ENCODE measurements around the gene LEMD3. TPM values are rescaled to one million over a fixed set of nuclear protein-coding genes. Genes with fewer than 3 reads are reported as not detected.

Gene LEMD3
- total and polyA plus RNA-seq, 2 experiments from 2014 or later: 17.3 to 82.1 TPM

- no peaks in the 10 kb centered on the region for H3K9me3 ChIP-seq (ENCODE audit: low read depth)
- H3K27ac ChIP-seq: no peak overlapping the region
- no peak for DNase-seq (ENCODE audit: low read depth in 1 of 2, low spot score in 1 of 2)
- H3K4me3 ChIP-seq: no peak overlapping the region
- no peaks in the 10 kb centered on the region for H3K36me3 ChIP-seq
- no peak for TF ChIP-seq CTCF (IDR thresholded peaks at IDR 0.05; ENCODE audit: low read depth, low read length)
- H3K4me1 ChIP-seq (ENCODE audit: low read depth): peaks cover 5% of the 10 kb centered on the region
- H3K27me3 ChIP-seq: no peaks in the 10 kb centered on the region
Observed at GRCh38 chr12:65208964-65209654, 39.7 kb downstream of the LEMD3 start.

GRCh38 chr12:65209655-65210043 lies 40.3 kb downstream of the LEMD3 start:
- Histone ChIP-seq H3K27me3 (no peaks in the 10 kb centered on the region), H3K36me3 (no peaks in the 10 kb centered on the region), H3K4me1 (ENCODE audit: low read depth) (peaks cover 5% of the 10 kb centered on the region), H3K4me3 (no peak overlapping the region), H3K9me3 (ENCODE audit: low read depth) (no peaks in the 10 kb centered on the region), H3K27ac (no peak overlapping the region)
- DNase-seq (ENCODE audit: low read depth in 1 of 2, low spot score in 1 of 2): no peak
- TF ChIP-seq CTCF (IDR thresholded peaks at IDR 0.05; ENCODE audit: low read depth, low read length): no peak

GRCh38 chr12:65217086-65217485 lies 47.7 kb downstream of the LEMD3 start:
- no peak for TF ChIP-seq CTCF (IDR thresholded peaks at IDR 0.05; ENCODE audit: low read depth, low read length)

GRCh38 chr12:65220761-65221160 lies 51.4 kb downstream of the LEMD3 start:
- H3K9me3 ChIP-seq (ENCODE audit: low read depth): no peaks in the 10 kb centered on the region

More at GRCh38 chr12:65217086-65217485, 47.7 kb downstream of the LEMD3 start:
- Histone ChIP-seq H3K36me3 (peaks cover 11% of the 10 kb centered on the region), H3K9me3 (ENCODE audit: low read depth) (no peaks in the 10 kb centered on the region), H3K27ac (peak overlapping the region; percentile 23), H3K27me3 (no peaks in the 10 kb centered on the region), H3K4me1 (ENCODE audit: low read depth) (peaks cover 10% of the 10 kb centered on the region), H3K4me3 (no peak overlapping the region)
- DNase-seq (ENCODE audit: low read depth in 1 of 2, low spot score in 1 of 2): no peak

GRCh38 chr12:65229441-65229840 lies 60.1 kb downstream of the LEMD3 start:
- no peak for TF ChIP-seq CTCF (IDR thresholded peaks at IDR 0.05; ENCODE audit: low read depth, low read length)
- H3K27me3 ChIP-seq: no peaks in the 10 kb centered on the region

More at GRCh38 chr12:65220761-65221160, 51.4 kb downstream of the LEMD3 start:
- Histone ChIP-seq H3K4me1 (ENCODE audit: low read depth) (peaks cover 10% of the 10 kb centered on the region), H3K36me3 (peaks cover 11% of the 10 kb centered on the region), H3K27ac (no peak overlapping the region), H3K27me3 (no peaks in the 10 kb centered on the region), H3K4me3 (no peak overlapping the region)
- TF ChIP-seq CTCF (IDR thresholded peaks at IDR 0.05; ENCODE audit: low read depth, low read length): no peak
- no peak for DNase-seq (ENCODE audit: low read depth in 1 of 2, low spot score in 1 of 2)

More at GRCh38 chr12:65229441-65229840, 60.1 kb downstream of the LEMD3 start:
- DNase-seq (ENCODE audit: low read depth in 1 of 2, low spot score in 1 of 2): peak in 1 of 2 donors; percentile 78
- Histone ChIP-seq H3K9me3 (ENCODE audit: low read depth) (no peaks in the 10 kb centered on the region), H3K4me3 (no peak overlapping the region), H3K27ac (no peak overlapping the region), H3K4me1 (ENCODE audit: low read depth) (no peaks in the 10 kb centered on the region), H3K36me3 (peaks cover 3% of the 10 kb centered on the region)
